CD4-positive, alpha-beta T cell treated with Interleukin-17A for 4 hours (primary cell): ENCODE measurements around the gene CNOT11.
"Not testable (repeated sequence)": the region's sequence is repeated elsewhere in the genome, so short reads cannot be mapped to it uniquely, and the experiment has no call there.

Experiments
- DNase-seq: peaks from one replicate; pipeline ENCODE4 v3.0.0-alpha.2; 2020; ENCODE audit warnings: mixed read lengths

CNOT11 gene

GRCh38 chr2:101248756-101249155 is 3.9 kb upstream of the CNOT11 start:
- not testable (repeated sequence) for DNase-seq

GRCh38 chr2:101249826-101250225 is 2.9 kb upstream of the CNOT11 start:
- no peak for DNase-seq

GRCh38 chr2:101251246-101251781 is 1.4 kb upstream of the CNOT11 start:
- DNase-seq: not testable (repeated sequence)

GRCh38 chr2:101251844-101252407 is 760 bp upstream of the CNOT11 start:
- DNase-seq: peak; percentile 44

- peak; percentile 82 for DNase-seq
Observed at GRCh38 chr2:101253013-101253702, 472 bp downstream of the CNOT11 start.

- no peak for DNase-seq
Observed at GRCh38 chr2:101253703-101254450, 1.2 kb downstream of the CNOT11 start.

- no peak for DNase-seq
Observed at GRCh38 chr2:101255501-101255900, 2.8 kb downstream of the CNOT11 start.

- no peak for DNase-seq
Observed at GRCh38 chr2:101256316-101256715, 3.6 kb downstream of the CNOT11 start.

GRCh38 chr2:101258804-101259203 is 6.1 kb downstream of the CNOT11 start:
- DNase-seq: no peak

- DNase-seq: no peak
Observed at GRCh38 chr2:101262142-101262541, 9.5 kb downstream of the CNOT11 start.

- no peak for DNase-seq
Observed at GRCh38 chr2:101263377-101263800, 10.7 kb downstream of the CNOT11 start.

GRCh38 chr2:101264360-101264939 is 11.8 kb downstream of the CNOT11 start:
- DNase-seq: no peak

GRCh38 chr2:101265893-101266499 is 13.3 kb downstream of the CNOT11 start:
- DNase-seq: no peak

GRCh38 chr2:101267671-101268656 is 15.3 kb downstream of the CNOT11 start:
- DNase-seq: no peak

GRCh38 chr2:101270700-101271259 is 18.1 kb downstream of the CNOT11 start:
- no peak for DNase-seq

GRCh38 chr2:101272045-101272784 is 19.5 kb downstream of the CNOT11 start:
- no peak for DNase-seq

- DNase-seq: no peak
Observed at GRCh38 chr2:101273056-101273455, 20.4 kb downstream of the CNOT11 start.

- no peak for DNase-seq
Observed at GRCh38 chr2:101274142-101274541, 21.5 kb downstream of the CNOT11 start.

GRCh38 chr2:101277111-101277510 is 24.4 kb downstream of the CNOT11 start:
- DNase-seq: no peak

- DNase-seq: no peak
Observed at GRCh38 chr2:101278925-101279324, 26.2 kb downstream of the CNOT11 start.

- DNase-seq: no peak
Observed at GRCh38 chr2:101281482-101281881, 28.8 kb downstream of the CNOT11 start.
